ENCODE measurements around the gene TPI1. TPM values are rescaled to one million over a fixed set of nuclear protein-coding genes. Genes with fewer than 3 reads are reported as not detected.
A peak's percentile ranks its signal among the peaks of the same experiment; 100 is the strongest.

The TPI1 gene
- total RNA-seq, 2 experiments from 2014 or later, result 608 to 801 TPM

- H3K9me3 ChIP-seq (ENCODE audit: low read length), result no peaks in the 10 kb centered on the region
- H3K4me2 ChIP-seq (ENCODE audit: low read length), result peak overlapping the region; percentile 73
- H3K4me3 ChIP-seq (ENCODE audit: low read depth, low read length, poor library complexity, severe bottlenecking), result peak overlapping the region; percentile 71
- no peak for TF ChIP-seq CTCF (conservative IDR thresholded peaks at IDR 0.05; ENCODE audit: low read length)
- TF ChIP-seq EZH2phosphoT487 (IDR thresholded peaks at IDR 0.05; ENCODE audit: borderline replicate concordance, low read depth, low read length), result no peak
- ChIA-PET CTCF (ENCODE audit: unreplicated experiment) (no interaction called here), POLR2A (interaction anchor here (1.3 kb wide), 1 partner anchor 28 kb away, joined by 4 read pairs; the partner anchor contains the start of gene RNU7-1)
- peaks cover 48% of the 10 kb centered on the region for H3K4me1 ChIP-seq (ENCODE audit: insufficient read depth, low read length, poor library complexity, severe bottlenecking)
- H4K20me1 ChIP-seq (ENCODE audit: insufficient read depth, low read length), result no peaks in the 10 kb centered on the region
- H3K27ac ChIP-seq (ENCODE audit: low read depth, low read length, poor library complexity, severe bottlenecking), result no peak overlapping the region
- BruUV-seq (replicated peaks), result no TSS peak
- peaks cover 5% of the 10 kb centered on the region; the same call in 1 of the 2 replicates for H3K36me3 ChIP-seq (ENCODE audit: insufficient read depth, low read length)
- DNase-seq (ENCODE audit: low spot score), result no peak
- intact Hi-C loops (cut with micrococcal nuclease; ENCODE audit: unreplicated experiment), result loop anchor here (2.0 kb wide), 1 partner anchor 43 kb away; the partner anchor contains the start of gene SPSB2
- no peak overlapping the region for H2AFZ ChIP-seq (ENCODE audit: low read length)
- no peaks in the 10 kb centered on the region for H3K9me2 ChIP-seq (ENCODE audit: insufficient read depth, low read length)
- no peaks in the 10 kb centered on the region for H3K79me2 ChIP-seq (ENCODE audit: insufficient read depth, low read depth, low read length)
These were observed 48.5 kb downstream of the TPI1 start for GRCh38 chr12:6915789-6916285.

GRCh38 chr12:6916426-6917200, 49.3 kb downstream of the TPI1 start:
- no peak overlapping the region for H2AFZ ChIP-seq (ENCODE audit: low read length)
- peaks cover 5% of the 10 kb centered on the region; the same call in 1 of the 2 replicates for H3K36me3 ChIP-seq (ENCODE audit: insufficient read depth, low read length)
- no TSS peak for BruUV-seq (replicated peaks)
- ChIA-PET CTCF (ENCODE audit: unreplicated experiment) (no interaction called here), POLR2A (no interaction called here)
- TF ChIP-seq EZH2phosphoT487 (IDR thresholded peaks at IDR 0.05; ENCODE audit: borderline replicate concordance, low read depth, low read length) (no peak), CTCF (conservative IDR thresholded peaks at IDR 0.05; ENCODE audit: low read length) (no peak)
- H4K20me1 ChIP-seq (ENCODE audit: insufficient read depth, low read length), result no peaks in the 10 kb centered on the region
- no peaks in the 10 kb centered on the region for H3K9me3 ChIP-seq (ENCODE audit: low read length)
- no peaks in the 10 kb centered on the region for H3K9me2 ChIP-seq (ENCODE audit: insufficient read depth, low read length)
- intact Hi-C loops (cut with micrococcal nuclease; ENCODE audit: unreplicated experiment), result no loop called here
- H3K4me3 ChIP-seq (ENCODE audit: low read depth, low read length, poor library complexity, severe bottlenecking), result no peak overlapping the region
- H3K79me2 ChIP-seq (ENCODE audit: insufficient read depth, low read depth, low read length), result no peaks in the 10 kb centered on the region
- H3K27ac ChIP-seq (ENCODE audit: low read depth, low read length, poor library complexity, severe bottlenecking), result no peak overlapping the region
- H3K4me2 ChIP-seq (ENCODE audit: low read length), result no peak overlapping the region
- peaks cover 56% of the 10 kb centered on the region for H3K4me1 ChIP-seq (ENCODE audit: insufficient read depth, low read length, poor library complexity, severe bottlenecking)
- no peak for DNase-seq (ENCODE audit: low spot score)
